Panc1 (cell line): ENCODE measurements around the gene BAIAP2.

Experiments
- POLR2AphosphoS5 ChIP-seq: IDR thresholded peaks from 2 replicates; pipeline ENCODE4 v1.6.1; 2012; ENCODE audit warnings: mild to moderate bottlenecking, low read depth, low read length, moderate library complexity
- TF ChIP-seq, protein P1 (sequence below): fragments of 450-650 bp; IDR thresholded peaks from 2 replicates; pipeline ENCODE4 v1.5.1; 2017; ENCODE audit warnings: mild to moderate bottlenecking
- TF ChIP-seq, protein P2 (sequence below), 2 experiments: IDR thresholded peaks; 2 replicates each; pipeline ENCODE4 v1.6.1; 2011 to 2012; ENCODE audit warnings: low read depth in 2 of 2, control low read depth in 1 of 2, low read length in 1 of 2, mild to moderate bottlenecking in 1 of 2, moderate library complexity in 1 of 2; ENCODE audit not compliant: insufficient read depth in 1 of 2

DNA sequence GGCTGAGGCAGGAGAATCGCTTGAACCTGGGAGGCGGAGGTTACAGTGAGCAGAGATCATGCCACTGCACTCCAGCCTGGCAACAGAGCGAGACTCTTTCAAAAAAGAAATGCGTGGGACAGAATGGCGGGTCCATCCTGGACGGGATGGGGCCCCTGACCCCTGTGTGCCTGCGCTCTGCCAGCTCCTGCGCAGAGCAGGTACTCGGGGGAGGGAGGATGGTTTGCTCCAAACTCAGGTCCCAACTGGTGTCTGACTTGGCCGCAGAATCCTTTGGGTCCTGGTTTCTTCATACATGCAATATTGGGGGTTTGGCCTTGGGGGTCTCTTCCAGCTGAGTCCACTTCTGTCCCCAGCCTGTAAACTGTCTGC is 33.0 kb upstream of the BAIAP2 start:
- TF ChIP-seq, protein P1, sequence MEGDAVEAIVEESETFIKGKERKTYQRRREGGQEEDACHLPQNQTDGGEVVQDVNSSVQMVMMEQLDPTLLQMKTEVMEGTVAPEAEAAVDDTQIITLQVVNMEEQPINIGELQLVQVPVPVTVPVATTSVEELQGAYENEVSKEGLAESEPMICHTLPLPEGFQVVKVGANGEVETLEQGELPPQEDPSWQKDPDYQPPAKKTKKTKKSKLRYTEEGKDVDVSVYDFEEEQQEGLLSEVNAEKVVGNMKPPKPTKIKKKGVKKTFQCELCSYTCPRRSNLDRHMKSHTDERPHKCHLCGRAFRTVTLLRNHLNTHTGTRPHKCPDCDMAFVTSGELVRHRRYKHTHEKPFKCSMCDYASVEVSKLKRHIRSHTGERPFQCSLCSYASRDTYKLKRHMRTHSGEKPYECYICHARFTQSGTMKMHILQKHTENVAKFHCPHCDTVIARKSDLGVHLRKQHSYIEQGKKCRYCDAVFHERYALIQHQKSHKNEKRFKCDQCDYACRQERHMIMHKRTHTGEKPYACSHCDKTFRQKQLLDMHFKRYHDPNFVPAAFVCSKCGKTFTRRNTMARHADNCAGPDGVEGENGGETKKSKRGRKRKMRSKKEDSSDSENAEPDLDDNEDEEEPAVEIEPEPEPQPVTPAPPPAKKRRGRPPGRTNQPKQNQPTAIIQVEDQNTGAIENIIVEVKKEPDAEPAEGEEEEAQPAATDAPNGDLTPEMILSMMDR: no peak
- TF ChIP-seq POLR2AphosphoS5: no peak
- TF ChIP-seq, protein P2, sequence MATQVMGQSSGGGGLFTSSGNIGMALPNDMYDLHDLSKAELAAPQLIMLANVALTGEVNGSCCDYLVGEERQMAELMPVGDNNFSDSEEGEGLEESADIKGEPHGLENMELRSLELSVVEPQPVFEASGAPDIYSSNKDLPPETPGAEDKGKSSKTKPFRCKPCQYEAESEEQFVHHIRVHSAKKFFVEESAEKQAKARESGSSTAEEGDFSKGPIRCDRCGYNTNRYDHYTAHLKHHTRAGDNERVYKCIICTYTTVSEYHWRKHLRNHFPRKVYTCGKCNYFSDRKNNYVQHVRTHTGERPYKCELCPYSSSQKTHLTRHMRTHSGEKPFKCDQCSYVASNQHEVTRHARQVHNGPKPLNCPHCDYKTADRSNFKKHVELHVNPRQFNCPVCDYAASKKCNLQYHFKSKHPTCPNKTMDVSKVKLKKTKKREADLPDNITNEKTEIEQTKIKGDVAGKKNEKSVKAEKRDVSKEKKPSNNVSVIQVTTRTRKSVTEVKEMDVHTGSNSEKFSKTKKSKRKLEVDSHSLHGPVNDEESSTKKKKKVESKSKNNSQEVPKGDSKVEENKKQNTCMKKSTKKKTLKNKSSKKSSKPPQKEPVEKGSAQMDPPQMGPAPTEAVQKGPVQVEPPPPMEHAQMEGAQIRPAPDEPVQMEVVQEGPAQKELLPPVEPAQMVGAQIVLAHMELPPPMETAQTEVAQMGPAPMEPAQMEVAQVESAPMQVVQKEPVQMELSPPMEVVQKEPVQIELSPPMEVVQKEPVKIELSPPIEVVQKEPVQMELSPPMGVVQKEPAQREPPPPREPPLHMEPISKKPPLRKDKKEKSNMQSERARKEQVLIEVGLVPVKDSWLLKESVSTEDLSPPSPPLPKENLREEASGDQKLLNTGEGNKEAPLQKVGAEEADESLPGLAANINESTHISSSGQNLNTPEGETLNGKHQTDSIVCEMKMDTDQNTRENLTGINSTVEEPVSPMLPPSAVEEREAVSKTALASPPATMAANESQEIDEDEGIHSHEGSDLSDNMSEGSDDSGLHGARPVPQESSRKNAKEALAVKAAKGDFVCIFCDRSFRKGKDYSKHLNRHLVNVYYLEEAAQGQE (IDR thresholded peaks at IDR 0.05; ENCODE audit: insufficient read depth in 1 of 2, low read depth in 2 of 2, low read length in 1 of 2): no peak
